DND-41 (cell line): ENCODE results near the gene WFDC6.

Source experiments
- ATAC-seq: fragments of 200-7000 bp; cut with Tn5 transposase; 3 replicates; pipeline ENCODE4 v1.9.1; 2021; ENCODE audit warnings: low read depth; ENCODE audit not compliant: insufficient read depth
- DNase-seq: peaks from one replicate; pipeline ENCODE4 v3.0.0-alpha.2; 2020
- H2AFZ ChIP-seq: 2 replicates; pipeline ENCODE4 v1.6.0; 2012; ENCODE audit warnings: low read depth, low read length
- H3K27ac ChIP-seq: 2 replicates; pipeline ENCODE4 v1.5.1; 2012; ENCODE audit warnings: low read length, inconsistent platforms
- H3K27me3 ChIP-seq: fragments of 200-600 bp; sonication (generic); 2 replicates; pipeline ENCODE4 v1.6.0; 2012; ENCODE audit warnings: low read length, mild to moderate bottlenecking, inconsistent platforms; ENCODE audit not compliant: insufficient read depth, poor library complexity
- H3K36me3 ChIP-seq: 2 replicates; pipeline ENCODE4 v1.5.1; 2012; ENCODE audit warnings: low read length, inconsistent platforms; ENCODE audit not compliant: insufficient read depth
- H3K4me1 ChIP-seq: 2 replicates; pipeline ENCODE4 v1.5.1; 2012; ENCODE audit warnings: mild to moderate bottlenecking, low read length; ENCODE audit not compliant: insufficient read depth
- H3K4me2 ChIP-seq: 2 replicates; pipeline ENCODE4 v1.6.0; 2012; ENCODE audit warnings: mild to moderate bottlenecking, moderate library complexity, low read length, inconsistent platforms; ENCODE audit not compliant: insufficient read depth
- H3K4me3 ChIP-seq, 2 experiments: fragments of 200-600 bp in 1 of 2; shearing (Covaris generic) in 1 of 2; 2 replicates each; pipeline ENCODE4 v1.5.1; 2012 to 2016; ENCODE audit warnings: inconsistent platforms in 2 of 2, low read length in 2 of 2, mild to moderate bottlenecking in 2 of 2, low read depth in 1 of 2, moderate library complexity in 1 of 2
- H3K79me2 ChIP-seq: 2 replicates; pipeline ENCODE4 v1.6.0; 2012; ENCODE audit warnings: low read length, inconsistent platforms; ENCODE audit not compliant: insufficient read depth
- H3K9ac ChIP-seq: 2 replicates; pipeline ENCODE4 v1.6.0; 2012; ENCODE audit warnings: low read depth, mild to moderate bottlenecking, inconsistent platforms, low read length, moderate library complexity
- H3K9me3 ChIP-seq: 2 replicates; pipeline ENCODE4 v1.5.1; 2012; ENCODE audit warnings: low read length, moderate library complexity, mild to moderate bottlenecking, inconsistent platforms; ENCODE audit not compliant: insufficient read depth, severe bottlenecking
- H4K20me1 ChIP-seq: 2 replicates; pipeline ENCODE4 v1.6.0; 2012; ENCODE audit warnings: low read length; ENCODE audit not compliant: insufficient read depth
- CTCF ChIP-seq: IDR thresholded peaks from 2 replicates; pipeline ENCODE4 v1.5.1; 2012; ENCODE audit warnings: borderline replicate concordance, low read length, moderate library complexity, mild to moderate bottlenecking; ENCODE audit not compliant: poor library complexity, severe bottlenecking; ENCODE audit errors: extremely low read depth
- EZH2 ChIP-seq: IDR thresholded peaks from 3 replicates; pipeline ENCODE4 v1.6.1; 2012; ENCODE audit warnings: borderline replicate concordance, low read depth, mild to moderate bottlenecking, moderate library complexity, low read length, inconsistent platforms; ENCODE audit not compliant: severe bottlenecking

Gene WFDC6

GRCh38 chr20:45583502-45583901, 44.2 kb upstream of the WFDC6 start:
- Histone ChIP-seq H3K27ac (no peak overlapping the region), H3K9ac (no peak overlapping the region), H3K79me2 (no peaks in the 10 kb centered on the region), H2AFZ (no peak overlapping the region), H3K36me3 (no peaks in the 10 kb centered on the region), H3K4me1 (no peaks in the 10 kb centered on the region), H3K9me3 (no peaks in the 10 kb centered on the region), H3K4me3 (no peak overlapping the region), H4K20me1 (no peaks in the 10 kb centered on the region), H3K27me3 (peaks cover 26% of the 10 kb centered on the region), H3K4me2 (no peak overlapping the region)
- ATAC-seq (no peak), DNase-seq (no peak)
- TF ChIP-seq EZH2 (no peak), CTCF (no peak)

GRCh38 chr20:45581702-45582101, 42.4 kb upstream of the WFDC6 start:
- Histone ChIP-seq H3K27ac (no peak overlapping the region), H3K27me3 (peaks cover 26% of the 10 kb centered on the region)
- no peak for DNase-seq

GRCh38 chr20:45579184-45579583, 39.9 kb upstream of the WFDC6 start, which contains the start of gene WFDC8:
Gene WFDC8, minus strand, starts transcription at chr20:45579284. Its CDS starts 37 bp downstream, at chr20:45579247.
- no peaks in the 10 kb centered on the region for H3K79me2 ChIP-seq
- H4K20me1 ChIP-seq: no peaks in the 10 kb centered on the region
- H3K9me3 ChIP-seq: no peaks in the 10 kb centered on the region
- H3K27ac ChIP-seq: no peak within 1 kb of the TSS
- no peaks in the 10 kb centered on the region for H3K4me1 ChIP-seq
- DNase-seq: no peak
- H3K36me3 ChIP-seq: no peaks in the 10 kb centered on the region
- H3K4me2 ChIP-seq: no peak within 1 kb of the TSS
- TF ChIP-seq EZH2 (no peak), CTCF (no peak)
- no peak within 1 kb of the TSS for H3K9ac ChIP-seq
- ATAC-seq: no peak
- H2AFZ ChIP-seq: no peak within 1 kb of the TSS
- H3K4me3 ChIP-seq: no peak within 1 kb of the TSS
- H3K27me3 ChIP-seq: peaks cover 33% of the 10 kb centered on the region

More at GRCh38 chr20:45581702-45582101, 42.4 kb upstream of the WFDC6 start:
- no peaks in the 10 kb centered on the region for H3K9me3 ChIP-seq
- H3K36me3 ChIP-seq: no peaks in the 10 kb centered on the region
- TF ChIP-seq CTCF: no peak
- TF ChIP-seq EZH2: no peak
- H3K79me2 ChIP-seq: no peaks in the 10 kb centered on the region
- ATAC-seq: no peak
- no peak overlapping the region for H3K4me3 ChIP-seq
- H3K9ac ChIP-seq: no peak overlapping the region
- no peak overlapping the region for H2AFZ ChIP-seq
- no peak overlapping the region for H3K4me2 ChIP-seq
- no peaks in the 10 kb centered on the region for H3K4me1 ChIP-seq
- no peaks in the 10 kb centered on the region for H4K20me1 ChIP-seq

- Histone ChIP-seq H2AFZ (no peak overlapping the region), H3K79me2 (no peaks in the 10 kb centered on the region), H3K4me1 (no peaks in the 10 kb centered on the region), H4K20me1 (no peaks in the 10 kb centered on the region), H3K9me3 (no peaks in the 10 kb centered on the region), H3K27me3 (peaks cover 29% of the 10 kb centered on the region), H3K36me3 (no peaks in the 10 kb centered on the region), H3K4me2 (no peak overlapping the region), H3K27ac (no peak overlapping the region), H3K4me3 (no peak overlapping the region), H3K9ac (no peak overlapping the region)
- DNase-seq (no peak), ATAC-seq (no peak)
- TF ChIP-seq CTCF (no peak), EZH2 (no peak)
Observed at GRCh38 chr20:45578231-45578630, 38.9 kb upstream of the WFDC6 start.
